ENCODE measurements around the gene LEP. TPM values are rescaled to one million over a fixed set of nuclear protein-coding genes. Genes with fewer than 3 reads are reported as not detected.
A peak's percentile ranks its signal among the peaks of the same experiment; 100 is the strongest.

The LEP gene
- total RNA-seq, 2 experiments from 2014 or later, result not detected

DNA sequence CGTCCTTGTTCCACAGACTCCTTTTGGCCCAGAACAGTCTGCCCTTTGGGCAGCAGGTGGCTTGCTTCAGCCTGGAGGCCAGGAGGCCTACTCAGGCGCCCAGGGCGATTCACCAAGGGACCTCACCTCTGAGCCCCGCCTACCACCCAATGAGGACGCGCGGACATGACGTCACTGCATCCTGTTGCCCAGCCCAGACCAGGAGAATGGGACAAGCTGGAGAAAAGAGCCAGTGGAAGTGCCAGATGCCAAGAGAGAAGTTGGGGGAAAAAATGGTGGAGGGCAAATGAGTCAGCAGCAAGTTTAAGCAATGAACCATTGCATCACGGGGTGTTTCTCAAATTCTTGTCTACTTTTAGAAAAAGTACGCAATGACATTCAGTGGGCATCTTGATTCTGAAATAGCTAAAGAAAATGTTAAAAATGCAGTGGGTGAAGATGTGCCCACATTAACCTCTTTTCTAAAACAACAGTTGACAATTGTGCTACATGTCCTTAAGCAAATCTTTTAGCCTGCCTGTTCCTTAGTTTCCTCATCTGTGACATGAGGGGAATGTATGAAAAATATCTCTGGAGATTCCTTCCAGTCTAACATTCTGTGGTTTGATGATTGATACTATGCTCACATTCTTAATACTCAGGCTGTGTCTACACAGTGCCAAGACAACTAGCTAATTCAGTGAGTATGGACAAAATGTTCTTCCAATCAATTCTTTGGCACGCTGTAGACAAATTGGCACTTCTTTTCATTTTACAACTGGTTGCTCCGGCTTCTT, 23.9 kb upstream of the LEP start:
- Mint-ChIP-seq H3K4me1 (no peaks in the 10 kb centered on the region), H3K9me3 (no peaks in the 10 kb centered on the region), H3K27me3 (peaks cover 27% of the 10 kb centered on the region), H3K4me3 (no peak overlapping the region), H3K36me3 (ENCODE audit: low read depth) (no peaks in the 10 kb centered on the region), H3K27ac (no peak overlapping the region)
- ChIA-PET CTCF (interaction anchor here (0.7 to 0.9 kb wide), 2 partner anchors 39 to 81 kb away, joined by 3 to 4 read pairs; no protein-coding TSS in a partner anchor), POLR2A (no interaction called here)
- DNase-seq, result no peak

DNA sequence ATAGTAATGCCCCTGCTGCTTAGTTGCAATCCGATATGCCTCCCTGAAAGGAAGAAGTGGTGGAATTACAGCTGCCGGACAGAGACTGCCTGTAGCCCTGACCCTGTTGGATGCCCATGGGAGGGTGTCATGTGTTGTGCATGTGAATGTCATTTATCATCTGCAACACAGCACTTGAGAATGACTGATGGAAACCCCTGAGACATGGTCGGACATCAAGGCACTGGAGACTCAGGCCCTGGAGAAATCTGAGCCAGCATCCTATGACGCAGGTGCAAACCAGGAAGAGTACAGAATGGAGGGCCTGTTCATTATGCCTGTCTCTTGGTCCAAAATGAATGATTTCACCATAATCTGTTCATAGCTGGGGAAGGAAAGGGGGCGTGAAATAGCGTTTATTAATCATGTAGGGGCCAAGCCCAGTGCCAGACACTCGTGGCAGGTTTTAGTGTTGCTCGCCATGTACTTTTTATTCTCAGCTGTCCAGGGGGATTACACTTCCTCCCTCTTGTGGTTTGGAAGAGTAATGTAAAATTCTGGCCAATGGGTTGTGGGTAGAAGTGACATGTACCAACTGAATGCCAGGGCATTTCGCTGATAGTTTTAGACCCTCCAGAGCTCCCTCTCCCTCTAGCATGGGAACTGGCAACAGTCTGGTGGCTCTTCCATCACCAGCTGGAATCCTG, 23.0 kb upstream of the LEP start:
- Mint-ChIP-seq H3K36me3 (ENCODE audit: low read depth) (no peaks in the 10 kb centered on the region), H3K27ac (no peak overlapping the region), H3K4me3 (no peak overlapping the region), H3K4me1 (no peaks in the 10 kb centered on the region), H3K27me3 (peaks cover 27% of the 10 kb centered on the region), H3K9me3 (no peaks in the 10 kb centered on the region)
- POLR2A ChIA-PET, result no interaction called here
- CTCF ChIA-PET, result interaction anchor here (0.9 to 1.2 kb wide), 2 partner anchors 8 to 82 kb away, joined by 3 to 4 read pairs; no protein-coding TSS in a partner anchor
- no peak for DNase-seq

DNA sequence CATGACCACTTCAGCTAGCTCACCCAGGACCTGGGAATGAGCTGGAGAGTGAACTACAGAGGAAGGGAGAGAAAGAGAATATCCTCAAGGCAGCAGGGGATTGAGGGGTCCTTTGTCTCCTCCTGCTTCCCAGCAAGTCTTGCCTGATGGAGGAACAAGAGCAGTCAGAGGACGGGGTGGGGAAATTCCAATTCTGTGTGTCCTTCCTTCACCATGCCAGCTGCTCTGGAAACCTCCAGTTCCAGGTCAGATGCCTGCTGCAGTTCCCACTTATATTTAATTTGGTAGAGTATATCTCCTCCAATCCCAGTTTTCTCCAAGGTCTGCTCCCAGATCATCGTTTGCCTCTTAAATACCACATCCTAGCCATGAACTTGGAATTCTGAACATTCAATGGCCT, 21.4 kb upstream of the LEP start:
- Mint-ChIP-seq H3K9me3 (no peaks in the 10 kb centered on the region), H3K4me3 (no peak overlapping the region), H3K36me3 (ENCODE audit: low read depth) (no peaks in the 10 kb centered on the region), H3K27ac (no peak overlapping the region), H3K4me1 (no peaks in the 10 kb centered on the region), H3K27me3 (peaks cover 27% of the 10 kb centered on the region)
- ChIA-PET CTCF (interaction anchor here (1.8 to 2.4 kb wide), 2 partner anchors 10 to 84 kb away, joined by 5 to 8 read pairs; no protein-coding TSS in a partner anchor), POLR2A (no interaction called here)
- DNase-seq, result no peak

DNA sequence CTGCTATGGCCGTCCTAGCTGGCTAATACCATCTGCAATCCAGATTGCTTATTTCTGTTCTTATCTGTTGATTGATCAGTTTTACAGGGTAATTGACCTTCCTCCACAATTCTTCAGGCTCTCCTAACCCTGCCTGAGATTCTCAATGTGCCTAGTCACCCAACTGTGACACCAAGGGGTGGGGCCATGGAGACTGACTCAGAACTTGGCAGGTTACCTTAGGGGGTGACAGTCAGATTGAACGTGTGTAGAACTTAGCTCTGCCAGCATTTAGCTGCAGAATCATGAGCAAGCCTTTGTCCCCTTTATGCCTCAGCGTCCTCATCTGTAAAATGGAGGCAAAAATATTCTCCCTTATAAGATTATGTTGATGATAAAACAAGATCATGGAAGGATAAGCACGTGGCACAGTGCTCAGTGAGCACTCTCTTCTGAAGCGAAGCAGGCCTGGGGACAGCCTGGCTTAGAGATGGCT, 19.1 kb upstream of the LEP start:
- H3K36me3 Mint-ChIP-seq (ENCODE audit: low read depth), result no peaks in the 10 kb centered on the region
- H3K27ac Mint-ChIP-seq, result no peak overlapping the region
- ChIA-PET POLR2A (no interaction called here), CTCF (interaction anchor here (2.4 kb wide), 1 partner anchor 12 kb away, joined by 8 read pairs; no protein-coding TSS in a partner anchor)
- no peak for DNase-seq
- no peak overlapping the region for H3K4me3 Mint-ChIP-seq
- no peaks in the 10 kb centered on the region for H3K4me1 Mint-ChIP-seq
- peaks cover 38% of the 10 kb centered on the region for H3K27me3 Mint-ChIP-seq
- no peaks in the 10 kb centered on the region for H3K9me3 Mint-ChIP-seq

DNA sequence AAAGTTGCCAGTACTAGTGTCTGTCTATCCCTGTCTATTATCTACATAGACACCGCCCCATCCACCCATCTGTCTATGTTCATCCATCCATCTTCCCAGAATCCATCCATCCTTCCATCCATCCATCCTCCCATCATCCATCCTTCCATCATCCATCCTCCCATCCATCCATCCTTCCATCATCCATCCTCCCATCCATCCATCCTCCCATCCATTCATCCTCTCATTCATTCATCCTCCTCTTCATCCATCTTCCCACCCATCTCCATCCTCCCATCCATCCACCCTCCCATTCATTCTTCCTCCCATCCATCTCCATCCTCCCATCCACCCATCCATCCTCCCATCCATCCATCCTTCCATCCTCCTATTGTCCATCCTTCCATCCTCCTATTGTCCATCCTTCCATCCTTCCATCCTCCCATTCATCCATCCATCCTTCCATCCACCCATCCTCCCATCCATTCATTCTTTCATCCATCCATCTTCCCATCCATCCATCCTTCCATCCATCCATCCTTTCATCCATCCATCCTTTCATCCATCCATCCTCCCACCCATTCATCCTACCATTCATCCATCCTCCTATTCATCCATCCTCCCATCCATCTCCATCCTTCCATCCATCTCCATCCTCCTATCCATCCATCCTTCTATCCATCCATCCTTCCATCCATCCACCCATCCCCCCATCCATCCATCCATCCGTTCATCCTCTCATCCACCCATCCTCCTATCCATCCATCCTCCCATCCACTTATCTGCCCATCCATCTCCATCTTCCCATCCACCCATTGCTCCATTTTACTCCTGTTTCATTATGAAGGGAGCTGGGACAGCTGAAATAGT, 14.7 kb upstream of the LEP start:
- Mint-ChIP-seq H3K4me1 (no peaks in the 10 kb centered on the region), H3K27me3 (peaks cover 32% of the 10 kb centered on the region), H3K36me3 (ENCODE audit: low read depth) (no peaks in the 10 kb centered on the region), H3K4me3 (no peak overlapping the region), H3K9me3 (no peaks in the 10 kb centered on the region), H3K27ac (no peak overlapping the region)
- POLR2A ChIA-PET, result no interaction called here
- DNase-seq, result no peak
- CTCF ChIA-PET, result no interaction called here

DNA sequence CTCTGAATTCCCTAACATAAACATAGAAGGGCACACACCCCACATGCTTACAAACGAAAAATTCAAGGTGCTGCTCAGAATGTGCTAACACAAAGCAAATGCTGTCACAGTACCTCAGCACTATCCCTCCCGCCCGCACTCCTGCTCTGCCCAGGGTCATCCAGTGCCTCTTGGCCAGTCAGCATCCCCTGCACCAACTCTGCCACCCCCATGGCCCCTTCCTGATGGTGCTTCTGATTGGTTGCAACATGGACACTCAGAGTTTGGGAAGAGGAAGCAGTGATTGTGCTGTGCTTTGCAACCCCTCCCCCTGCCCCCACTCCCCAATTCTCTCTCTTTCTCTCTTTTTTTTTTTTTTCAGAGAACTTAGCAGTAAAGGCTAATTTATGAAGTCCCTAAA, 13.8 kb upstream of the LEP start:
- CTCF ChIA-PET, result no interaction called here
- no peak overlapping the region for H3K27ac Mint-ChIP-seq
- no peak for DNase-seq
- no peaks in the 10 kb centered on the region for H3K36me3 Mint-ChIP-seq (ENCODE audit: low read depth)
- no peaks in the 10 kb centered on the region for H3K9me3 Mint-ChIP-seq
- H3K4me1 Mint-ChIP-seq, result no peaks in the 10 kb centered on the region
- POLR2A ChIA-PET, result no interaction called here
- H3K4me3 Mint-ChIP-seq, result no peak overlapping the region
- peaks cover 26% of the 10 kb centered on the region for H3K27me3 Mint-ChIP-seq

DNA sequence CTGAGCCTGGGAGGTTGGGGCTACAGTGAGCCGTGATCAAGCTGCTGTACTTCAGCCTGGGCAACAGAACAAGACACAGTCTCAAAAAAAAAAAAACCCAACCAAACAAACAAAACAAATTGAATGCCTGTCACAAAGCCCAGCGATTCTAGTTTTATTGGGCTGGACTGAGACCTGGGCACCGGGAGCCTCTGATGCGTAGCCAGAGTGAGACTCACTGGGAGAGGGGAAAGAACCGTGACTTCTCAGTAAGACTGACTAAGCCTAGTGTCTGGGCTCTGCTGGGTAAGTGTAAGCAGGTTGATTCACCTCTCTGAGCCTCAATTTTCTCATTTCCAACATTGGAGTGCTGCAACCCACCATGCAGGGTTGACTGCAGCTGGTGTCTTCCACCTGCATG, 10.1 kb upstream of the LEP start:
- H3K4me3 Mint-ChIP-seq, result no peak overlapping the region
- peaks cover 25% of the 10 kb centered on the region for H3K27me3 Mint-ChIP-seq
- no peak for DNase-seq
- H3K36me3 Mint-ChIP-seq (ENCODE audit: low read depth), result no peaks in the 10 kb centered on the region
- H3K27ac Mint-ChIP-seq, result no peak overlapping the region
- CTCF ChIA-PET, result no interaction called here
- H3K4me1 Mint-ChIP-seq, result no peaks in the 10 kb centered on the region
- POLR2A ChIA-PET, result no interaction called here
- H3K9me3 Mint-ChIP-seq, result no peaks in the 10 kb centered on the region

DNA sequence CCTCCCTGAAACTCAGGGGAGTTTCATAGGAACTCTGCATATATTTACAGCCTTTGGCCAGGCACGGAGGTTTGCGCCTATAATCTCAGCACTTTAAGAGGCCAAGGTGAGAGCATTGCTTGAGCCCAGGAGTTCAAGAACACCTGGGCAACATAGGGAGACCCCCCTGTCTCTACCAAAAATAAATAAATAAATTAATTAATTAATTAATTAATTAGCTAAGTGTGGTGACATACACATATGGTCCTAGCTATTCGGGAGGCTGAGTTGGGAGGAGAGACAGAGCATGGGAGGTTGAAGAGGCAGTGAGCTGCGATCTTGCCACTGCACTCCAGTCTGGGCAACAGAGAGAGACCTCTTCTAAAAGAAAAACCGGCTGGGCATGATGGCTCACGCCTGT, 9.4 kb upstream of the LEP start:
- H3K27me3 Mint-ChIP-seq, result peaks cover 20% of the 10 kb centered on the region
- ChIA-PET CTCF (no interaction called here), POLR2A (no interaction called here)
- DNase-seq, result no peak
- H3K4me1 Mint-ChIP-seq, result peaks cover 3% of the 10 kb centered on the region
- H3K9me3 Mint-ChIP-seq, result no peaks in the 10 kb centered on the region
- H3K36me3 Mint-ChIP-seq (ENCODE audit: low read depth), result peaks cover 1% of the 10 kb centered on the region
- H3K27ac Mint-ChIP-seq, result no peak overlapping the region
- no peak overlapping the region for H3K4me3 Mint-ChIP-seq

DNA sequence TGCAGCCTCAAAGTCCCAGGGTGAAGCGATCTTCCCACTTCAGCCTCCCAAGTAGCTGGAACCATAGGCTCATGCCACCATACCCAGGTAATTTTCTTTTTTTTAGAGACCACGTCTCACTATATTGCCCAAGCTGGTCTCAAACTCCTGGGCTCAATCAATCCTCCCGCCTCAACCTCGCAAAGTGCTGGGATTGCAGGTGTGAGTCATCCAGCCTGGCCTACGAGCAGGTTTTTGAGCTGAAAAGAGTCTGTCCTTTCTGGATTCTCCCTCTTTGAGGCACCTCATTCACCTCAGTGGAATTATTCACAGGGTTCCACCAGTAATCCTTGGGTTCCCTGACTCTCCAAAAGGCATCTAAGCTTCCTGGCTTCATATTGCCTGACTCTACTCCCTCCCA, 7.6 kb upstream of the LEP start:
- peaks cover 19% of the 10 kb centered on the region for H3K27me3 Mint-ChIP-seq
- H3K9me3 Mint-ChIP-seq, result peaks cover 5% of the 10 kb centered on the region
- H3K4me1 Mint-ChIP-seq, result peaks cover 14% of the 10 kb centered on the region
- no peak overlapping the region for H3K4me3 Mint-ChIP-seq
- H3K36me3 Mint-ChIP-seq (ENCODE audit: low read depth), result peaks cover 8% of the 10 kb centered on the region
- ChIA-PET CTCF (no interaction called here), POLR2A (no interaction called here)
- H3K27ac Mint-ChIP-seq, result no peak overlapping the region
- no peak for DNase-seq

DNA sequence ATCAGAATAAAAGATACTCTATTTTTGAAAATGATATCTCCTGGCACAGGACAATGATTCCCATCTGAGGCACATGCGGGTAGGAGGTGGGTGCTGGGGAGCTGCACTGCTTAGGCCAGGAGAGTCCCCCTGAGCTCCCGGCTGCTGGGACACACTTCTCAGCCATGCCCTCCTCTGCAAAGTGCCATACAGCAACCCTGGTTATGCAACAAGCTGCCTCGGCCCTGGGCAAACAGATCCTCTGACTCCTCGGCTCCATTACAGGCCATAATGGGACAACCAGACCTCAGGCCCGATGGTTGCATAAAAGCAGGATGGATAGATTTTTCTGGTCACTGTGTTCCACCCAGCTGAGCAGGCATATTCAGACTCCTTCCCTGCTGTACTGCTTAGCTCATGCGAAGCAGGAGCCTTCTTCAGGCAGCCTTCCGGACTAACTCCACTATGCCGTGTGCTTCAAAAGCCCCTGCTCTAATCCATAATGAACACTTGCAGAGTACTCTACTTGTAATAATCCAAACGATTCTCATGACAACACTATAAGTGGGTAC, 6.5 kb upstream of the LEP start:
- CTCF ChIA-PET, result no interaction called here
- Mint-ChIP-seq H3K4me1 (peaks cover 14% of the 10 kb centered on the region), H3K9me3 (peaks cover 9% of the 10 kb centered on the region), H3K36me3 (ENCODE audit: low read depth) (peaks cover 11% of the 10 kb centered on the region), H3K27ac (no peak overlapping the region), H3K4me3 (no peak overlapping the region), H3K27me3 (peaks cover 22% of the 10 kb centered on the region)
- POLR2A ChIA-PET, result no interaction called here
- DNase-seq, result no peak

DNA sequence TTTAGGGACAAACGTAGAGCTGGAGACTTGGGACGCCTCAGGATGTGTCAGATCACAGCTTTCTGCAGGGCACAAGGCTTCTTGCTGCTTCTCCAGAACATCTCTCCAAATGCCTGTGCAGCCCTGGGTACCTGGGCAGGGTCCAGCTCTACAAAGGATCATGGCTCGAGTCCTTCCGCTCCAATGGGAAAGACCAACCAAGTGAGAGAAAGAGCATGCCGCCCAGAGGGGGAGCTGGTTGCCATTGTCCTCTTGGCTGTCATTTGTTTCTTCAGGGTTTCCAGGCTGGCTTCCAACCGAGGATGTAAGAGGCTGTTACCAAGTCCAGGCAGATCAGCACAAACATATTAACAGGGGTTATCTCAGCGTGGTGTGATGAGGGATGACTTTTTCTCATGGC, 5.6 kb upstream of the LEP start:
- no peak overlapping the region for H3K27ac Mint-ChIP-seq
- peaks cover 18% of the 10 kb centered on the region for H3K27me3 Mint-ChIP-seq
- POLR2A ChIA-PET, result no interaction called here
- peaks cover 11% of the 10 kb centered on the region for H3K9me3 Mint-ChIP-seq
- peaks cover 13% of the 10 kb centered on the region for H3K36me3 Mint-ChIP-seq (ENCODE audit: low read depth)
- H3K4me3 Mint-ChIP-seq, result no peak overlapping the region
- CTCF ChIA-PET, result no interaction called here
- H3K4me1 Mint-ChIP-seq, result peaks cover 14% of the 10 kb centered on the region
- no peak for DNase-seq

DNA sequence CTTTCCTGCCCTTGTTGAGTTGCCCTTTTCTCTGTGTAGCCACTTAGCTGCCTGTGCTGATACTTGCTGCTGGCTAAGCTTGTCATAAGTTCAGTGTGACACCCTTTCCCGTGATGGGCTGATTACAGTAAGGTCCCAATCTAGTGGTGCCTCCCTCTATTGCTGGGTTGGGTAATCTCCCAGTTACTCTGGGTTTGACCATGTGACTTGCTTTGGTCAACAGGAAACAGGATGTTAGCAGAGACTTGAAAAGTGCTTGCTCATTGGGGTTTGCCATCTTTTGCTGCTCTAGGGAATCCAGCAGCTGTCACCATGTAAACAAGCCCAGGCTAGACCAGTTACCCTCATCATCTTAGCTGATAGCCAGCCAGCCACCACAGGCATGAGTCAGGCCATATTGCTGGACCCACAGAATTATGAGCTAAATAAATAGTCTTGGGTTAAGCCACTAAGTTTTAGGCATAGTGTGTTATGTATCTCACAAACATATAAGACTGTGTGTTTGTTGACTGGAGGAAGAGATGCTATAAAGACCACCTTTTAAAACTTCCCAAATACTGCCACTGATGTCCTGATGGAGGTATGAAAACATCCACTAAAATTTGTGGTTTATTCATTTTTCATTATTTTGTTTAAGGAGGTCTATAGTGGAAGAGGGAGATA, 4.0 kb upstream of the LEP start:
- Mint-ChIP-seq H3K9me3 (peaks cover 11% of the 10 kb centered on the region), H3K4me3 (no peak overlapping the region), H3K36me3 (ENCODE audit: low read depth) (peaks cover 13% of the 10 kb centered on the region), H3K27me3 (peaks cover 24% of the 10 kb centered on the region), H3K4me1 (peaks cover 14% of the 10 kb centered on the region), H3K27ac (peak overlapping the region; percentile 38)
- DNase-seq, result peak; percentile 57
- ChIA-PET POLR2A (interaction anchor here (0.7 kb wide), 1 partner anchor 27 kb away, joined by 5 read pairs; no protein-coding TSS in a partner anchor), CTCF (interaction anchor here (1.0 to 1.9 kb wide), 4 partner anchors 9 to 102 kb away, joined by 4 to 9 read pairs (median 5); no protein-coding TSS in a partner anchor)

Measured in activated CD4-positive, alpha-beta memory T cell treated with anti-CD3 and anti-CD28 coated beads, Interleukin-2, amount 10 ng/mL, durations not matched to agents 7 days and 5 days (primary cell).